Measurements from ENCODE around the gene CPNE4.

Gene CPNE4

GRCh38 chr3:131747466-131747865 lies 287.3 kb downstream of the CPNE4 start:
- DNase-seq (ENCODE audit: extremely low read depth in 1 of 2, low read depth in 1 of 2) = no peak

GRCh38 chr3:131744765-131745164 lies 290.0 kb downstream of the CPNE4 start:
- DNase-seq (ENCODE audit: extremely low read depth in 1 of 2, low read depth in 1 of 2) = no peak

GRCh38 chr3:131743126-131743525 lies 291.7 kb downstream of the CPNE4 start:
- no peak for DNase-seq (ENCODE audit: extremely low read depth in 1 of 2, low read depth in 1 of 2)

GRCh38 chr3:131739211-131739610 lies 295.6 kb downstream of the CPNE4 start:
- no peak for DNase-seq (ENCODE audit: extremely low read depth in 1 of 2, low read depth in 1 of 2)

GRCh38 chr3:131738095-131738494 lies 296.7 kb downstream of the CPNE4 start:
- DNase-seq (ENCODE audit: extremely low read depth in 1 of 2, low read depth in 1 of 2) = no peak

GRCh38 chr3:131735544-131735943 lies 299.3 kb downstream of the CPNE4 start:
- DNase-seq (ENCODE audit: extremely low read depth in 1 of 2, low read depth in 1 of 2) = no peak

GRCh38 chr3:131735116-131735515 lies 299.7 kb downstream of the CPNE4 start:
- DNase-seq (ENCODE audit: extremely low read depth in 1 of 2, low read depth in 1 of 2) = no peak

GRCh38 chr3:131733086-131733841 lies 301.6 kb downstream of the CPNE4 start:
- no peak for DNase-seq (ENCODE audit: extremely low read depth in 1 of 2, low read depth in 1 of 2)

- no peak for DNase-seq (ENCODE audit: extremely low read depth in 1 of 2, low read depth in 1 of 2)
Observed at GRCh38 chr3:131731709-131732108, 303.1 kb downstream of the CPNE4 start.

- DNase-seq (ENCODE audit: extremely low read depth in 1 of 2, low read depth in 1 of 2) = no peak
Observed at GRCh38 chr3:131730581-131730980, 304.2 kb downstream of the CPNE4 start.

GRCh38 chr3:131729643-131730017 lies 305.2 kb downstream of the CPNE4 start:
- DNase-seq (ENCODE audit: extremely low read depth in 1 of 2, low read depth in 1 of 2) = no peak

GRCh38 chr3:131728898-131729642 lies 305.7 kb downstream of the CPNE4 start:
- no peak for DNase-seq (ENCODE audit: extremely low read depth in 1 of 2, low read depth in 1 of 2)

GRCh38 chr3:131725414-131725813 lies 309.4 kb downstream of the CPNE4 start:
- no peak for DNase-seq (ENCODE audit: extremely low read depth in 1 of 2, low read depth in 1 of 2)

- DNase-seq (ENCODE audit: extremely low read depth in 1 of 2, low read depth in 1 of 2) = no peak
Observed at GRCh38 chr3:131723343-131723742, 311.5 kb downstream of the CPNE4 start.

GRCh38 chr3:131717493-131717892 lies 317.3 kb downstream of the CPNE4 start:
- DNase-seq (ENCODE audit: extremely low read depth in 1 of 2, low read depth in 1 of 2) = no peak

GRCh38 chr3:131716943-131717342 lies 317.9 kb downstream of the CPNE4 start:
- DNase-seq (ENCODE audit: extremely low read depth in 1 of 2, low read depth in 1 of 2) = no peak

- no peak for DNase-seq (ENCODE audit: extremely low read depth in 1 of 2, low read depth in 1 of 2)
Observed at GRCh38 chr3:131716007-131716406, 318.8 kb downstream of the CPNE4 start.

- DNase-seq (ENCODE audit: extremely low read depth in 1 of 2, low read depth in 1 of 2) = no peak
Observed at GRCh38 chr3:131714585-131715220, 320.1 kb downstream of the CPNE4 start.

- DNase-seq (ENCODE audit: extremely low read depth in 1 of 2, low read depth in 1 of 2) = no peak
Observed at GRCh38 chr3:131713416-131714123, 321.2 kb downstream of the CPNE4 start.

- DNase-seq (ENCODE audit: extremely low read depth in 1 of 2, low read depth in 1 of 2) = no peak
Observed at GRCh38 chr3:131712662-131713061, 322.2 kb downstream of the CPNE4 start.

- no peak for DNase-seq (ENCODE audit: extremely low read depth in 1 of 2, low read depth in 1 of 2)
Observed at GRCh38 chr3:131711114-131711768, 323.6 kb downstream of the CPNE4 start.

Data from activated CD8-positive, alpha-beta memory T cell treated with anti-CD3 and anti-CD28 coated beads for 1 hour (primary cell).